HG02588 (cell line): ENCODE measurements around the gene SPRY4.
"Not testable (repeated sequence)": the region's sequence is repeated elsewhere in the genome, so short reads cannot be mapped to it uniquely, and the experiment has no call there.

Experiments
- ATAC-seq: cut with Tn5 transposase; IDR thresholded peaks from one replicate; pipeline ENCODE4 v1.9.1; 2021; ENCODE audit warnings: mild to moderate bottlenecking, moderate library complexity; ENCODE audit not compliant: unreplicated experiment

The SPRY4 gene

DNA sequence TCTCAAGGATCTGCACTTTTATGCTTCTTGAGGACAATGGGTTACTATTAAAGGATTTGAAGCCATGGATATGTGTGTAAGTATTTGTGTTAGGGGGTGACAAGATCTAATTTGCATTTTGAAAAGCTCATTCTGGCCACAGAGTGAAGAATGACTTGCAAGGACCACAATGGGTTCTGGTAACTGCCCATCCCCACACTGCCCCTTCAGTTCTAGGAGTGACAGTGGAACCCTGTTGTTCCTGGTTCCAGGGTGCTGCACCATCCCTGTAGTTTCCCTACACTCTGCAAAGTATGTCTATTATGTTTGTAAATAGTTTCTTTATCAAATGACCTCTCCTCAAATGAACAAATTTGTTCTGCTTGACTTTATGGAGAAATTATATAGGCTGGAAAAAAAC lies 9.7 kb upstream of the SPRY4 start:
- no peak for ATAC-seq

DNA sequence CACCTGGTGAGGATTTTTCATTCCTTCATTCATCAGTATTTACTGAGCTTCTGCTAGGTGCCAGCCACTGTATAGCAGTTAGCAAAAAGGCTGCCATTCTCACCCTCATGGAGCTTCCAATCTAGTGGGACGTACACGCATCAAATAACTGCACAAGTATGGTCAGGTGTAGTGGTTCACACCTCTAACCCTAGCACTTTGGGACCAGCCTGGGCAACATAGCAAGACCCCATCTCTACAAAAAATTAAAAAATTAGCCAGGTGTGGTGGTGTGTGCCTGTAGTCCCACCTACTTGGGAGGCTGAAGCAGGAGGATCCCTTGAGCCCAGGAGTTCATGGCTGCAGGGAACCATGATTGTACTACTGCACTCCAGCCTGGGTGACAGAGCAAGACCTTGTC lies 8.9 kb upstream of the SPRY4 start:
- not testable (repeated sequence) for ATAC-seq

DNA sequence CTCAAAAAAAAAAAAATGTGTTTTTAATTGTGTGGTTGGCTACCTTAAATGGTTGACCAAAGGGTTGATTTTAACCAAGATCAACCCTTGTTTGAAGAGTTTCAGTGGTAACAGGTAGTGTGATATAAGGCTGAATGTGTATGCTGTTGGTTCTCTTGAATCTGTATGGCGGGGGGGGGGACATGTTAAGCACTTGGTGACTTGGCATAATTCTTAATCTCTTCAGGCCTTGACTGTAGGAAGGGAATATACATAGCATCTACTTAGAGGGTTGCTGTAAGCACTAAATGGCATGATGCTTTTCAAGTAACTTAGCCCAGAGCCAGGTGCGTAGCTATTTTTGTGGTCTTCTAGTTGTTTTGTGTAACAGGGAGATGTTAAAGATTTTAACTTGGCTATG lies 5.6 kb upstream of the SPRY4 start:
- ATAC-seq = no peak

DNA sequence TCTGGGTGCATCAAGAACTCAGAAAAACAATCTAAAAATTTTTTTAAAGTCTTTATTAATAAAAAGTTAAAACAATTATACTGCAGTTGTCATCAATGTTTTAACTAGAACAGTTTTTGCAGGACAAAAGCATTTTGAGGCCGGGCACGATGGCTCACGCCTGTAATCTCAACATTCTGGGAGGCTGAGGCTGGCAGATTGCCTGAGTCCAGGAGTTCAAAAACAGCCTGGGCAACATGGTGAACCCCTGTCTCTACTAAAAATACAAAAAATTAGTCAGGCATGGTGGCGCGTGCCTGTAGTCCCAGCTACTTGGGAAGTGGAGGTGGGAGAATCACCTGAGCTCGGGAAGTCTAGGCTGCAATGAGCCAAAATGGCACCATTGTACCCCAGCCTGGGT lies 5.2 kb upstream of the SPRY4 start:
- no peak for ATAC-seq

DNA sequence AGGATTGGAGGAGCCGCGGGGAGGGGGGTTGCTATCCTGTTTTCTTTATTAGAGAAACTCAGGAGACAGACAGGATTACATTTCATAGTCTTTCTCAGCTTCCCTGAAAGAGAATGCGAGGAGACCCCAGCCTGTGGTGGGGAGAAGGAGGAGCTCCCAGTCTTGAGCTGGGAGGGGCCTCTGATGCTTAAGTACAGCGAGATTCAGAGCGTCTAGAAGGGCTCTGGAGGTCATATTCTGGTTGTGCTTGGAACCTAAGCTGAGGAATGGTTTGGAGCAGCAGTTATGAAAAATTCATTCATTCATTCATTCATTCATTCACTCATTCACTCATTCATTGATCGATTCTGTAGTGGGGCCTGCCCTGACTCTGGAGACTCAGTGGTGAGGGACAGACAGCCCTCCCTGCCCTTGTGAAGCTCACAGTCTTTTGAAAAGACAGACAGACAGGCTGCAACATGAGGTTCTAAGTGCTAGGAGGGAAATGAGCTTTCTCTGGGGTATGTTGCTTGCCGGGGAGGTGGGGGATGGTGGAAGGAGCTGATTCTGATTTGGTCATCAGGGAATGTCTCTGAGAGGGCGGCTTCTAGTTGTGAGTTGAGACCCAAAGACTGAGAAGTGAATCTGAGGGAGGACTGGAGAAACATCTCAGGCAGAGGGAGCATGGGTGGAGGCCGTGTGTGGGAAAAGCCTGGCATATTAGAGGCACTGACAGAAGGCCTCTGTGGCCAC lies 2.5 kb upstream of the SPRY4 start:
- no peak for ATAC-seq

DNA sequence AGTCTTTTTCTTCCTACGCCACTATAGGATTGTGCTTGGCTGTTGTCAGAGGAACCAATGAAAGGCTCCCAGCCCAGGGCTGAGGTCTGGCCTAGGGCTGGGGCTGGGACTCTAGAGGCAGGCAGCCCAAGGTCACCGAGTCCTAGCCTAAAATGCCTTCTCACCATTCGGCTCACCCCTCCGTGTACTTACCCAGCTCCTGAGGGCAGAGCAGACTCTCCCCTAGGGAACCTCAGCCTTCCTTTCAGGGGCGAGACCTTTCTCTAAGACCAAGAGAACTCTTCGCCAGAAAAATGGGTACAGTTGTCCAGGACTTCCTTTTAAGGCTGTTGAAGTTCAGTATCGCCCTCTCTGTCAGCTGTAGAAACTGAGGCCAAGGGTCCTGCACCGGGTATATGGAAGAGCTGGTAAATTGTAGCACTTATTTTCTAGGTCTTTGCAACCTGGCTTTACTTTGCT lies 1.7 kb upstream of the SPRY4 start:
- no peak for ATAC-seq

DNA sequence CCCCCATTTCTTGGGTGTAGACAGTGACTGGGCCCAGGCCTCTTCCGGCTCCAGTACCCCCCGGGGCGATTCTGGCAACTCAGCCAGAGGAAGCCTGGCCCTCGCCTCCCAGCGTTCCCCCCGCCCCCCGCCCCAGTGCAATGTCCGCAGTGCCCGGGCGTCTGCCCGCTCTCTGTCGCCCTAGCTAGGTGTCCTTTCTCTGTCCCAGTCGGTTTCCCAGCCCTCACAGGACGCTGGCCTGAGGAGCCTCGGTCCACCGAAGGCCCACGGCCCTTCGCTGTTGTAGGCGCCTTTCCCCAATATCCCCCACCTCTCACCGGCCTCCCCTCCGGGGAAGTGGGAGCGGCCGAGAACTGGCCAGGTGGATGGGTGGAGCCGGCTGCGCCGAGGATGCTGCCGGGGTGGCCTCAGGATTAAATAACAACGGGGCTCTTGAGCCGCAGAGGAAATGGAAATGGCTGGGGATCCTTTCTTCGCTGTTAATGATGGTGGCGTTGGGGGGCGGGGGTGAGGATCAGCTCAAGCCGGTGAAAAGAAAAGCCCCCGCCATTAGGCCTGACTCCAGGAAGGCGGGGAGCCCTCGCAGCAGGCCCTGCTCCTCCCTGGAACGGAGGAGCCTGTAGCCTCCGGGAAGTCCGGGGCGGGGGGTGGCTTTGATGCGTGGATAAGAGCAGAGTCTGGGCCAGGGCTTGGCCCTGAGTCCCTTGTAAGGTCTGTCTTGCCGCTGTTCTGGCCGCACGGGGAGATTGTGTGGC lies 1.1 kb upstream of the SPRY4 start:
- no peak for ATAC-seq

DNA sequence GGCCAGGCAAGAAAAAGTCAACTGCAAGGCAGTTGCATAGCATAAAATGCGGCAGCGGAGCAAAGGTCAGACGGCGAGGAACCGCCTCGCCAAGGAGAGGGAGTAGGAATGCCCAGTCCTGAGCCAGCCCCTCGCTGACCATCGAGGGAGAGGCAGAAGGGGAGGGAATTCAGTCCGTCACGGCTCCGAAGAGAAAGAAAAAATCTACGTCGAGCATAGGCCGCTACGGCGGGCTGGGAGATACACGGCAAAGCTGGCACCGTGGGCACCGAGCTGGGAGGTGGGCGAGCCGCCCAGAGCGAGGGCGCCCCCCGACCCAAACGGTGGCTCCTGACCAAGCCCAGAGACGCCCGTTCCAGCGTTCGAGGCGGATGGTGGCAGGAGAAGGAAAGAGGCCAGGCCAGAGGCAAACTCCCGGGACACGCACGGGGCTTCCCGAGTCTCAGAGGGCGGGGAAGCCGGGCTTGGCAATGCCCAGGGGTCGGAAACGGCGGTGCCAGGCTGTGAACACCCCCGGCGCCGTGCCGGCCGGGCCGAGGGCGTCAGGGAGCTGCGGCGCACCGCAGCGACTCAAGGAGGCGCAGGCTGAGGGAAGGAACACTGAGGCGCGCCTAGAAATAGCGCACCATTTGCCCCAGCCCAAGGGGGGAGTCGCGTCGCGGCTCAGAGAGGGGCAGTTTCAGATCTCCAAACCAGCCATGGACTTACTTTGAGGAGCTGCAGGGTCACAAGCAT lies 518 bp downstream of the SPRY4 start:
- ATAC-seq = peak; percentile 41

DNA sequence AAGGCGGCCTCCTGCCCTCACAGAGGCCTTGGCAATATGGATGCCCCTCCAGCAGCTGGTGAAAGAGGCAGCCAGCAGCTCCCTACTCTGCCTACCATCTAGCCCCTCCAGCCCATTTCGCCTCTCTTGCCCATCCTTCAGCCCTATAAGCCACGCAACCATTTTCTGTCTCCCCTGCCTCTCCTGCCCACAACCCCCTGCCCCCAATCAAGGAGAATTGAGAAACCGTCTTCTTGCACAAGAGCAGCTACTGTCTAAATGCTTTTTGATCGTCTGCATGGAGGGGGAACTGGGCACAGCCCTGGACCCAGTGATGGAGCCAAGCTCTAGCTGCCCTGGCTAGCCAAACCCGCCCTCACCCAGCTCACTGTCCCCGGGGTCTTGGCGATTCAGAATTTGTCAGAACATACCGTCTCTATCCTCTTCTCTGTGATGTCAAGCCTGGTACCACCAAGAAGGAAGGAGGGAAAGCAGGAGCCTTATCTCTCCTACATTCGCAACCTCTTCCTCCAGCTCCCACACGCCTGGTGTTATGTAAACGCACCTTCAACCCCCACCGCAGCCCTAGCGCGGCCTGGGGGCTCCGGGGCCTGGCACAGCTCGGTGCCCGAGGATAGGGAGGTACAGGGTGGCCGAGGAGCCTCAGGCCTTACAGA lies 1.2 kb downstream of the SPRY4 start:
- no peak for ATAC-seq

DNA sequence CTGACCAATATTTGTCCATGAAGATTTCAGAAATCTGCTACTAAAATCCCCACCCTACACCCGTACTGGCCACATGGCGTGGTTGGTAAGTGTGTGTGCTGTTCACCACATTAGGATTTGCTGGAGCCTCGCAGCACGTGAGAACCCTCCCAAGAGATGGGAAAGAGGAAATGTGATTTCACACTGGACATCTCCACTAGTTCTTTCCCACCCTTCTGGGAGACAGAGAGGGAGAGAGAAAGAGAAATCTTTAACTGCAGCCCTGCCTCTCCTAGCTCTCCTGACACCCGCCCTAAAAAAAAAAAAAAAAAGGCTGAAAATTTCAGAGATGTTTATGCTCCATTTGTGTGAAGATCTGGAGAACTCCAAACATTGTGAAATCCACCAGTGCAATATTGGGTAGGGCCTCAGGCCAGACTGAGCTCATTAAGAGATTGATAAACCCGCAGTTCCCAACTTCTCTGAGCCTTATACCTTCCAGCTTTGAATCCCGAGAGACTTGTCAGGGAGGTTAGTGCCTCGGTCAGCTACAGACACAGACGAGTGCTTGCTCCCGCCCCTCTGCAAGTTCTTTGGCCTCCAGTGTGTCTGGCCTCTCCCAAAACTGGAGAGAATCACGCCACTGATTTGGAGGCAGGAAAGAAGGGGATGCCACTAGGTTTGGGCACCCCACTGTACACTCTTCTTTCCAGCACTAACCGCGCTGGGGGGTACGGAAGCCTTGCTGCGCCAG lies 1.9 kb downstream of the SPRY4 start:
- ATAC-seq = no peak

DNA sequence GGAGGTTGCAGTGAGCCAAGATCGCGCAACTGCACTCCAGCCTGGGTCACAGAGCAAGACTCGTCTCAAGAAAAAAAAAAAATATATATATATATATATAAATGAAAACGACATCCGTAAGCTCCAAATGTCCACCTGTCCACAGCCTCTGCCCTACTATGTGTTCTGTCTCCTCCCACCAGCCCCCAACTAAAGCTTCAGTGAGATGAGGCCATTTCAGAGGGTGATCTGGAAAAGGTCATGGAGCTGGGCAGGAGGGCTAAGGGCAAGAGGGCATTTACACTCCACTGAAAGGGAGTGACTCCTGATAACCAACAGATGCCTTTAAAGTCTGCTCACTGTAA lies 2.4 kb downstream of the SPRY4 start:
- ATAC-seq = no peak

DNA sequence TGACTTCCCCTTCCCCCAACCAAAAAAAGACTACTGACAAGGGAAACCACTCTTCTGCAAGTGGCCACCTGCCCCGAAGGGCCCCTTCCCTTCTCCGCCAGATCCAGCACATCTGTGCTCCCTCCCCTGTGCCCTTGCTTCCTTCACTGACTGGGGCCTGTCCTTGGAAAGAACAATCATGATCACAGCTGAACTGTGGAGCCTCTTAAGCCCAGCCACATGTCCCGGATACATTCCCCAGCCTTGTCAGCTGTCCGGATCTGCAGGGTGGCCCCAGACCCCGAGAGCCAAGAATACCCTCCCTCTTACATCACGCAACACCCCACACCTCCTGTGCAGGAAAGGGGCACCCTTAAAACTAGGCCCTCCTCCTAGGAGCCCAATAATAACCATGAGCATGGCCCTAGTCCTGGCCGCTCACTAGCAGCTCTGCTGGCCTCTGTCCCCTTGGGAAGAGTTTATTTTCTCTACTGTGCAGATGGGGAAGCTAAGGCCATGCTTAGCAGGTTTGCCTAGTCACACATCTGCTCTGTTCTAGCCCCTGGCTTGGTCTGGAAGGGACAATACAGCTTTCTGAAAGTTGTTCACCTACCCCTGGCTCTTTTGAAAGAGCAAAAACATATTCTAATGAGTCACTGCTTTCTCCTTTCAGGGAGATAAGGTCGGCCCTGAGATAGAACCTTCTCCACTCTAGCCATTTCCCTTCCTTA lies 3.8 kb downstream of the SPRY4 start:
- no peak for ATAC-seq

DNA sequence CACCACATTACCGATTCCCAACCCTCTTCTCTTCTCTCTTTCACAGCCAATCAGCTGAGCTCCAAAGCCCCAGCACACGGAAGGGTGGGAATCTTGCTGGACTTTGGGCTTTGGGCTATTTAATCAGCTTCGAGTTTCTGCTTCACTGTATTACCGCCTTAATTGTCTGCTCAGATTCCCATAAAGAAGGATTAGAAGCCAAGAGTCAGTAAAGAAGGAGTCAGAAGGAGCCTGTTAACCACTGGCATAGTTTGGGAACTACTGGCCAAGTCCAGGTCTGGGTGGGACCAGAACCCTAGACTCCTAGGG lies 4.4 kb downstream of the SPRY4 start:
- no peak for ATAC-seq

DNA sequence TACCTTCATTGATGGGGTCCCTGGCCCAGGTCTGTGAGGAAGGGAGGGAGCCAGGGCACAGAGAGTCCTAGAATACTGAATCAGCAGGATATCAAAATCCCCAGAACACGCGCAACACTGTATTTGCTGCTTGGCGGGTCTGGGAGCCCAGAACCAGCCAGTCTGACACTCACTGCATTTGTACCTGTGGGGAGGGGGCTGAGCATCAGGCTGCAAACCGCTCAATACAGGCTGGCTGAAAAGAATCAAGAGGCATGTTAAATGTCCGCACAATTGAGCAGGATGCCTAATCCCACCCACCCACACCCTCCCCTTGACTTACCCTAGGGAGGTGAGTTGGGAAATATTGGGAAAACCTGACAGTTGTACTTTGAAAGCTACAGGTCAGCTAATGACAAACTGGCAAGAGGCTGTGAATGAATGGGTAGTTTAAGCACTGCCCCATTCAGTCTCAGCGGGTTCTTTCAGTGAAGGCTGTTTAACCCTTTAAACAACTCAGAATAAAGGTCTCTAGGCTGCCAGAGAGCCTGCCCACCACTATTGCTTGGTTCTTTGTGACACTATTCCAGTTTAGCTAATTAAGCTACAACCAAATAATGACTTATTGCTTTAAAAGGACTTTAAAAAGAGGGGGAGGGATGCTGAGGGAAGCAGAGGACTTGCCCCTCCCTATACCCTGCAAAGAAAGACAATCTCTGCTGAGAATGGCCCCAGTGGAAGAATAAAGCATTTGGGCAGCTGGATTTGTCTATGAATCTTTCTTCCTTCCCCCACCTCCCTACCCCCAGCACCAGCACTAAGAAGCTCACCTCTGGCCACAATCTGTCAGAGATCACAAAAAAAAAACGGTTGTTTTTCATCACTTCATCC lies 5.0 kb downstream of the SPRY4 start:
- ATAC-seq = no peak

DNA sequence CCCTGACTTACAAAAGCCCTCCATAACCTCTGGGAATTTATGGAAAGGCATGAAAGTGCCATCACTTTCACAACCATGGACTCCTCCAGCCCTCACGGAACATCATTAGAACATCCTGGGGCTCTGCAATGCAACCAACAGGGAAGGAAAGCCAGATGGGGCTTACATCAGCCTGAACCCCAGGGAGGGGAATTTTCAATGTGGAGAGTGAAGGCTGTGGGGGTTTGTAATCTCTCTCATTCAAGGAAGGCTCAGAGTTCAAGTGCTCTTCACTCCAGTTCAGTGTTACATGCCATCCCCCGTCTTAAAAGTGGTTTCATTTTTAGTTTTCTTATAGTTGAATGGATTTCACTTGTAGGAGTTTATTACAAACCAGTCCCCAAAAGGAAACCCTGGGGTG lies 5.7 kb downstream of the SPRY4 start:
- ATAC-seq = no peak

DNA sequence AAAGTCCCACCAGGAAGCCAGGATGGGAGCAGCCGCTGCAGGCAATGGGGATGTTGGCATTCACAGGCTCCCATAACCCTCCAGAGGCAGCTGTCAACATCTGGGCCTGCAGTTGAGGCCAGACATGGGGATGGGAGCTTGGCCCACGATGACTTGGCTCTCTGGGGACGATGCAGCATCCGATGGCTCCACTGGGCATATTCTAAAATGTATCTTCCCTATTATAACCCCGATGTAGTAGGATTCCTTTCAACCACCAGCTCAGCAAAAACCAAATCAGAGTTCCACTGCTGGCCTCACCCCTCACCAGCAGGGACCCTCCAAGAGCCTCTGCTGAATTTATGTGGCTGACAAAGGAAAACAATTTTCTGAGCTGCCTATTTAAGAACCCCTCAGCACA lies 7.1 kb downstream of the SPRY4 start:
- no peak for ATAC-seq

DNA sequence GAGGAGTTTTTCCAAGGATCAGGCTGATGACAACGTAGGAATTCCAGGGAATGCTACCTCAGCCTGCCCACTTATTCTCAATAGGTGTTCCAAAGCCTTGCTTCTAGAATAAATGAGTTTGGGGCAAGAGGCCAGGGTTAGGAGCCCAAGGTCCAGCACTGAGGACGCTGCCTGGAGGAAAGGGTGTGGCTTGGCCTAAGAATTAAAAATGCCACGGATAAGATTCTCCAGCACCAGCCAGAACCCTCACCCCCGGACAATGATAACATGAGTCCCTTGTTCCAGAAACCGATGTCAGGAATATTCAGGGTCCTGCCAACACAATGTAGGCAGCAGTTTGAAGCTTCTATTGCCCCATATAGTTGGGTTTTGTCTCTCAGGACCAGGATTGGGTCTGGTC lies 7.6 kb downstream of the SPRY4 start:
- no peak for ATAC-seq

DNA sequence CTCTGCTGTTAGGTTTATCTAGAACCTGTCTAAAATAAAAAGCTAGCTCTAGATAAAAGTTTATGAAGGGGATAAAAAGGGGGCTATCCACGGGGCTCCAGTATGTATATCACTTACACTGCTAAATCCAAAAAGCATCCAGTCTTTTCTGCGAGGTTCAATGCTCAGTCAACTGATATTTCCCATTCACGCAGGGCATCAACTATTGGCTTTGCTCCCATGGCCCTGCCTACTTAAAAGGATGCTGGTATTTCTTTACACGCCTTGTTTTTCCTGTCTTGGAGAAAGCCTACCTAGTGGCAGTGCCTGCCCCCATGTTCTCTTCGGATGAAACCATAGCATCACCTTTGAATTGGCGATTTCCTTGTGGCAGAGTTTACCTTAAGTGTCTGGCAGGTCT lies 8.1 kb downstream of the SPRY4 start:
- no peak for ATAC-seq

DNA sequence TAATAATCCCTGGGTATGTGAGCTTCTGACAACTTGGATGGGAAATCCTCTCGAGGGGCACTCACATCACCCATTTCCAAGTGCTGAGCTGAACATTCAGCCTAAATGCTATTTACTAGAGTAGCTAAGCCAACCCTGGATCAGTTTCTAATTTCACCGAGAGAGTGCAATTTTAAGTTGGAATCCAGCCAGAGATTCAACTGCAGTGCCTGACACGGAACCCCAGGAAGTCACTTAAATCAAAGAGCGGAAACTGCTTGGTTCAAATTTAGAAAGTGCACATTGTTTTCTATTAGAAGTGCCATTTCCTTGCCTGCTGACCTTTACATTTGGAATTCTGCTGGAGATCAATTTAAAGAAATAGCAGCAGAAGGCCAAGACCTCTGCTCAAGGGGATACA lies 8.8 kb downstream of the SPRY4 start:
- no peak for ATAC-seq
